H1 (cell line): Measurements from ENCODE around the gene ADRA2C. TPM values are rescaled to one million over a fixed set of nuclear protein-coding genes. Genes with fewer than 3 reads are reported as not detected.

Experiments
- CTCF ChIA-PET: fragments of 300-600 bp; sonication (Branson Sonifier 250); formaldehyde crosslinking; loops from one replicate; lab custom pipeline; 2021; ENCODE audit not compliant: partially characterized antibody; lab: Charles Lee
- POLR2A ChIA-PET: fragments of 300-600 bp; sonication (Branson Sonifier 250); formaldehyde crosslinking; loops from one replicate; lab custom pipeline; 2021; ENCODE audit warnings: inconsistent platforms; ENCODE audit not compliant: partially characterized antibody; lab: Charles Lee
- DNase-seq, 2 experiments: peaks; one replicate each; pipeline versions ENCODE4 v3.0.0 to v3.0.0-alpha.2; 2010 to 2022; ENCODE audit warnings: low spot score in 2 of 2, low read depth in 1 of 2, mixed read lengths in 1 of 2
- FAIRE-seq: peaks from 2 replicates; lab custom pipeline; 2011; peaks lifted over from hg19 to GRCh38; lab: Jason Lieb, UNC
- H2AFZ ChIP-seq: 2 replicates; pipeline ENCODE4 v1.8.1; 2012; ENCODE audit warnings: low read length, inconsistent platforms
- H2AK5ac ChIP-seq: 2 replicates; pipeline ENCODE4 v1.6.1; 2013; ENCODE audit warnings: low read depth, low read length
- H2BK120ac ChIP-seq: replicated peaks from 2 replicates; pipeline ENCODE3; 2013; ENCODE audit warnings: low read depth, low read length, inconsistent platforms
- H2BK12ac ChIP-seq: 2 replicates; pipeline ENCODE4 v1.6.1; 2013; ENCODE audit warnings: low read depth, low read length
- H2BK15ac ChIP-seq: 2 replicates; pipeline ENCODE4 v1.6.1; 2013; ENCODE audit warnings: low read length
- H2BK20ac ChIP-seq: 2 replicates; pipeline ENCODE4 v1.6.1; 2013; ENCODE audit warnings: low read length
- H2BK5ac ChIP-seq: 2 replicates; pipeline ENCODE4 v1.6.1; 2013; ENCODE audit warnings: low read depth, low read length
- H3K14ac ChIP-seq: 2 replicates; pipeline ENCODE4 v1.6.1; 2013; ENCODE audit warnings: inconsistent platforms; ENCODE audit not compliant: insufficient read length
- H3K18ac ChIP-seq: 2 replicates; pipeline ENCODE4 v1.6.1; 2013; ENCODE audit warnings: low read length; ENCODE audit errors: extremely low read depth
- H3K23ac ChIP-seq: 2 replicates; pipeline ENCODE4 v1.6.1; 2013; ENCODE audit warnings: inconsistent platforms; ENCODE audit not compliant: insufficient read length
- H3K23me2 ChIP-seq: 2 replicates; pipeline ENCODE4 v1.6.1; 2013; ENCODE audit warnings: low read depth, low read length
- H3K27ac ChIP-seq: 2 replicates; pipeline ENCODE4 v1.6.1; 2011; ENCODE audit warnings: low read depth, low read length, inconsistent platforms
- H3K27me3 ChIP-seq, 4 experiments: replicated peaks in 1 of 4; 1 replicate in 1 of 4; 2 replicates in 3 of 4; pipeline versions ENCODE4 v1.6.1 to v1.8.1; 2011 to 2013; ENCODE audit warnings: low read length in 3 of 4, mild to moderate bottlenecking in 3 of 4, inconsistent platforms in 2 of 4, mixed read lengths in 2 of 4, moderate library complexity in 1 of 4; ENCODE audit not compliant: control insufficient read depth in 3 of 4, insufficient read depth in 3 of 4; ENCODE audit errors: extremely low read depth in 1 of 4
- H3K36me3 ChIP-seq, 4 experiments: 2 replicates each; pipeline versions ENCODE4 v1.6.1 to v1.8.1; 2011 to 2013; ENCODE audit warnings: mild to moderate bottlenecking in 4 of 4, low read length in 3 of 4, moderate library complexity in 2 of 4, control low read depth in 1 of 4, inconsistent platforms in 1 of 4; ENCODE audit not compliant: insufficient read depth in 4 of 4, control insufficient read depth in 2 of 4
- H3K4ac ChIP-seq: replicated peaks from 2 replicates; pipeline ENCODE3; 2013; ENCODE audit warnings: low read length, low read depth, mixed read lengths, inconsistent platforms; ENCODE audit not compliant: insufficient read length
- H3K4me1 ChIP-seq, 4 experiments: replicated peaks in 1 of 4; 1 replicate in 1 of 4; 2 replicates in 3 of 4; pipeline versions ENCODE4 v1.6.1 to v1.8.1; 2011 to 2013; ENCODE audit warnings: low read length in 3 of 4, inconsistent platforms in 2 of 4, mixed read lengths in 1 of 4; ENCODE audit not compliant: insufficient read depth in 4 of 4, control insufficient read depth in 3 of 4
- H3K4me2 ChIP-seq, 2 experiments: 2 replicates each; pipeline versions ENCODE4 v1.6.1 to v1.8.1; 2011 to 2013; ENCODE audit warnings: low read depth in 2 of 2, low read length in 2 of 2, control low read depth in 1 of 2, inconsistent platforms in 1 of 2, mild to moderate bottlenecking in 1 of 2; ENCODE audit not compliant: insufficient read depth in 1 of 2
- H3K4me3 ChIP-seq, 4 experiments: fragments of 200-600, 300-600 bp in 1 of 4; sonication (generic), shearing (Covaris generic), sonication (Bioruptor Twin) in 1 of 4; 2 replicates each; pipeline versions ENCODE4 v1.5.1 to v1.8.1; 2011 to 2016; ENCODE audit warnings: low read length in 4 of 4, low read depth in 3 of 4, control low read depth in 2 of 4, inconsistent platforms in 2 of 4, mild to moderate bottlenecking in 2 of 4, mixed read lengths in 1 of 4, moderate library complexity in 1 of 4; ENCODE audit not compliant: insufficient read depth in 2 of 4; ENCODE audit errors: extremely low read depth in 1 of 4
- H3K56ac ChIP-seq: replicated peaks from 2 replicates; pipeline ENCODE3; 2013; ENCODE audit warnings: low read depth, mild to moderate bottlenecking, mixed read lengths, low read length, inconsistent platforms; ENCODE audit not compliant: insufficient read length
- H3K79me1 ChIP-seq: 2 replicates; pipeline ENCODE4 v1.6.1; 2013; ENCODE audit warnings: low read depth, low read length, control low read depth
- H3K79me2 ChIP-seq, 2 experiments: 2 replicates each; pipeline versions ENCODE4 v1.6.1 to v1.8.1; 2012 to 2013; ENCODE audit warnings: low read length in 2 of 2, mild to moderate bottlenecking in 2 of 2, inconsistent platforms in 1 of 2; ENCODE audit not compliant: insufficient read depth in 2 of 2, control insufficient read depth in 1 of 2
- H3K9ac ChIP-seq, 4 experiments: replicated peaks in 1 of 4; 1 replicate in 1 of 4; 2 replicates in 3 of 4; pipeline versions ENCODE4 v1.6.1 to v1.8.1; 2011 to 2013; ENCODE audit warnings: low read depth in 3 of 4, low read length in 3 of 4, control low read depth in 2 of 4, mild to moderate bottlenecking in 2 of 4, moderate library complexity in 2 of 4, inconsistent platforms in 1 of 4; ENCODE audit errors: extremely low read depth in 1 of 4
- H3K9me3 ChIP-seq, 2 experiments: 2 replicates each; pipeline versions ENCODE4 v1.6.1 to v1.8.1; 2012 to 2013; ENCODE audit warnings: mild to moderate bottlenecking in 2 of 2, moderate library complexity in 2 of 2, control low read depth in 1 of 2, inconsistent platforms in 1 of 2, low read depth in 1 of 2, low read length in 1 of 2, mixed read lengths in 1 of 2; ENCODE audit not compliant: insufficient read depth in 2 of 2
- H4K20me1 ChIP-seq, 2 experiments: replicated peaks in 1 of 2; 2 replicates each; pipeline versions ENCODE3 to v1.8.1; 2011 to 2013; ENCODE audit warnings: inconsistent platforms in 2 of 2, low read length in 2 of 2, mild to moderate bottlenecking in 1 of 2; ENCODE audit not compliant: insufficient read depth in 2 of 2, control insufficient read depth in 1 of 2
- H4K5ac ChIP-seq: 2 replicates; pipeline ENCODE4 v1.6.1; 2013; ENCODE audit warnings: low read length, low read depth, mixed read lengths, inconsistent platforms; ENCODE audit not compliant: insufficient read length
- H4K8ac ChIP-seq: 2 replicates; pipeline ENCODE4 v1.8.0; 2013; ENCODE audit warnings: mild to moderate bottlenecking, moderate library complexity, low read length, inconsistent platforms; ENCODE audit not compliant: insufficient read depth; ENCODE audit errors: extremely low read depth
- H4K91ac ChIP-seq: replicated peaks from 2 replicates; pipeline ENCODE3; 2013; ENCODE audit warnings: low read length, mixed read lengths, inconsistent platforms; ENCODE audit not compliant: insufficient read length
- CBX8 ChIP-seq: fragments of 300-800, 300-1000 bp; sonication (generic); IDR thresholded peaks from 2 replicates; pipeline ENCODE4 v1.7.1; 2016; ENCODE audit warnings: low read depth, low read length, borderline replicate concordance
- CREB1 ChIP-seq: IDR thresholded peaks from 2 replicates; pipeline ENCODE4 v1.6.1; 2012; ENCODE audit warnings: inconsistent platforms
- GTF2F1 ChIP-seq: IDR thresholded peaks from 2 replicates; pipeline ENCODE4 v1.6.1; 2012; ENCODE audit warnings: low read depth, low read length, improper control_type of control experiment, borderline replicate concordance
- HDAC6 ChIP-seq: IDR thresholded peaks from one replicate; pipeline ENCODE4 v1.7.1; 2012; ENCODE audit warnings: low read depth, mild to moderate bottlenecking, inconsistent platforms, low read length, moderate library complexity
- KDM1A ChIP-seq: fragments of 200-600, 300-600 bp; sonication (generic); IDR thresholded peaks from 2 replicates; pipeline ENCODE4 v1.7.1; 2016; ENCODE audit warnings: mild to moderate bottlenecking, low read length, borderline replicate concordance
- NANOG ChIP-seq: IDR thresholded peaks from 2 replicates; pipeline ENCODE4 v1.6.1; 2011; ENCODE audit warnings: low read length, low read depth, mild to moderate bottlenecking, inconsistent platforms; ENCODE audit not compliant: insufficient read depth, poor library complexity, severe bottlenecking
- RAD21 ChIP-seq, 2 experiments: IDR thresholded peaks in 1 of 2; conservative IDR thresholded peaks in 1 of 2; 2 replicates each; pipeline ENCODE4 v1.6.1; 2011; ENCODE audit warnings: low read depth in 2 of 2, low read length in 2 of 2, improper control_type of control experiment in 1 of 2, inconsistent platforms in 1 of 2, mild to moderate bottlenecking in 1 of 2, moderate library complexity in 1 of 2
- RBBP5 ChIP-seq: IDR thresholded peaks from 2 replicates; pipeline ENCODE4 v1.7.1; 2012; ENCODE audit warnings: low read depth, mild to moderate bottlenecking, inconsistent platforms, low read length, moderate library complexity, borderline replicate concordance
- SP1 ChIP-seq: IDR thresholded peaks from 2 replicates; pipeline ENCODE4 v1.6.1; 2011; ENCODE audit warnings: low read depth, low read length
- SP2 ChIP-seq: IDR thresholded peaks from 2 replicates; pipeline ENCODE4 v1.6.1; 2012; ENCODE audit warnings: mild to moderate bottlenecking, low read length, inconsistent platforms
- TCF12 ChIP-seq: IDR thresholded peaks from 2 replicates; pipeline ENCODE4 v1.6.1; 2011; ENCODE audit warnings: low read depth, mild to moderate bottlenecking, low read length
- WGBS, 2 experiments: shearing (Covaris generic) in 1 of 2; methylation state at CpG; one replicate each; pipeline versions ENCODE4 v1.1.6 to v1.1.7; 2013 to 2015; ENCODE audit warnings: low lambda C conversion rate in 2 of 2, mixed read lengths in 2 of 2, inconsistent platforms in 1 of 2, low coverage in 1 of 2, missing lambda C conversion rate in 1 of 2; ENCODE audit not compliant: insufficient replicate concordance in 2 of 2, insufficient coverage in 1 of 2, insufficient read length in 1 of 2; ENCODE audit errors: extremely low coverage in 1 of 2, missing lambda C conversion rate in 1 of 2; 5-methylcytosine and 5-hydroxymethylcytosine counted together
- polyA plus RNA-seq, 7 experiments: library from polyadenylated mRNA; depleted of rRNA in 3 of 7; stranded (reverse) in 5 of 7; unstranded in 2 of 7; fragments of >200 nt in 5 of 7; fragments of 200-250 nt in 2 of 7; gene quantifications; 1 replicate in 5 of 7; 2 replicates in 1 of 7; 4 replicates in 1 of 7; pipeline versions ENCODE4 v1.2.1 to v1.2.3, GENCODE V29; 2011 to 2013; ENCODE audit warnings: missing spikeins in 2 of 7, mixed read lengths in 2 of 7
- total RNA-seq: library from RNA; stranded (reverse); fragmentation: NEBNext Ultra II Directional; extraction: Animal tissue kit (Norgen Biotek cat#: 25700); gene quantifications from 2 replicates; pipeline ENCODE4 v1.2.1, GENCODE V29; 2021
- TF ChIP-seq, protein P1 (sequence below): IDR thresholded peaks from 2 replicates; pipeline ENCODE4 v1.6.1; 2011; ENCODE audit warnings: low read length, improper control_type of control experiment

ADRA2C gene
- total and polyA plus RNA-seq, 2 of the 8 experiments (the other 6 are each of a cell fraction or from before 2014, with no cell fraction given) = 14.6 to 14.8 TPM

- Histone ChIP-seq H3K4me3 (no peak overlapping the region), H4K5ac (no peak overlapping the region), H2BK15ac (no peak overlapping the region), H3K27me3 (peaks cover 0 to 25% (median 21%) of the 10 kb centered on the region in 4 experiments; a peak in 5 of 7 replicates), H3K4me1 (peaks cover 0 to 22% (median 17%) of the 10 kb centered on the region in 4 experiments; a peak in 6 of 7 replicates), H4K8ac (no peak overlapping the region), H2BK12ac (no peak overlapping the region), H3K23me2 (peaks cover 3% of the 10 kb centered on the region; the same call in 1 of the 2 replicates), H2AK5ac (no peak overlapping the region), H3K36me3 (no peaks in the 10 kb centered on the region; a peak in 2 of 8 replicates), H3K79me2 (no peaks in the 10 kb centered on the region), H3K18ac (no peak overlapping the region), H3K14ac (no peak overlapping the region), H4K91ac (no peak overlapping the region), H3K9ac (no peak overlapping the region), H3K79me1 (no peaks in the 10 kb centered on the region), H3K27ac (no peak overlapping the region), H2BK120ac (no peak overlapping the region), H4K20me1 (no peaks in the 10 kb centered on the region), H3K56ac (no peak overlapping the region), H3K9me3 (peaks cover 7 to 10% of the 10 kb centered on the region in 2 experiments; a peak in 3 of 4 replicates), H3K4me2 (no peak overlapping the region), H3K23ac (no peak overlapping the region), H2BK5ac (no peak overlapping the region), H2AFZ (no peak overlapping the region)
- FAIRE-seq = no peak
- POLR2A ChIA-PET = no interaction called here
- 79% methylated on average over 7 of the region's 8 CpGs; no CpG with 5 or more reads in 1 of the 2 experiments for WGBS, 2 experiments
- DNase-seq = no peak
- TF ChIP-seq KDM1A (no peak), CBX8 (no peak), CREB1 (no peak), GTF2F1 (no peak), TCF12 (no peak), NANOG (no peak), HDAC6 (no peak), SP2 (no peak), RAD21 (IDR thresholded peaks at IDR 0.05 in 1 of 2, conservative IDR thresholded peaks at IDR 0.05 in 1 of 2; ENCODE audit: low read depth in 2 of 2, low read length in 2 of 2) (no peak), RBBP5 (no peak), SP1 (no peak)
- TF ChIP-seq, protein P1, sequence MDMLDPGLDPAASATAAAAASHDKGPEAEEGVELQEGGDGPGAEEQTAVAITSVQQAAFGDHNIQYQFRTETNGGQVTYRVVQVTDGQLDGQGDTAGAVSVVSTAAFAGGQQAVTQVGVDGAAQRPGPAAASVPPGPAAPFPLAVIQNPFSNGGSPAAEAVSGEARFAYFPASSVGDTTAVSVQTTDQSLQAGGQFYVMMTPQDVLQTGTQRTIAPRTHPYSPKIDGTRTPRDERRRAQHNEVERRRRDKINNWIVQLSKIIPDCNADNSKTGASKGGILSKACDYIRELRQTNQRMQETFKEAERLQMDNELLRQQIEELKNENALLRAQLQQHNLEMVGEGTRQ = no peak
- TF ChIP-seq, all 59 proteins: peak for 0
- no peak overlapping the region for H3K4ac ChIP-seq
- H2BK20ac ChIP-seq = no peak overlapping the region
- CTCF ChIA-PET = interaction anchor here (0.8 to 1.6 kb wide), 4 partner anchors 10 to 62 kb away, joined by 3 to 6 read pairs (median 4); no protein-coding TSS in a partner anchor
These were observed 45.0 kb upstream of the ADRA2C start for GRCh38 chr4:3721186-3721585.
